Cerebellar cortex (tissue), 1 donor: ENCODE data around the gene WARS2.
"Not testable (repeated sequence)": the region's sequence is repeated elsewhere in the genome, so short reads cannot be mapped to it uniquely, and the experiment has no call there.

ENCODE experiments used
- DNase-seq: peaks from one replicate; pipeline ENCODE4 v3.0.0-alpha.2; 2015; ENCODE audit warnings: low spot score

WARS2 gene

DNA sequence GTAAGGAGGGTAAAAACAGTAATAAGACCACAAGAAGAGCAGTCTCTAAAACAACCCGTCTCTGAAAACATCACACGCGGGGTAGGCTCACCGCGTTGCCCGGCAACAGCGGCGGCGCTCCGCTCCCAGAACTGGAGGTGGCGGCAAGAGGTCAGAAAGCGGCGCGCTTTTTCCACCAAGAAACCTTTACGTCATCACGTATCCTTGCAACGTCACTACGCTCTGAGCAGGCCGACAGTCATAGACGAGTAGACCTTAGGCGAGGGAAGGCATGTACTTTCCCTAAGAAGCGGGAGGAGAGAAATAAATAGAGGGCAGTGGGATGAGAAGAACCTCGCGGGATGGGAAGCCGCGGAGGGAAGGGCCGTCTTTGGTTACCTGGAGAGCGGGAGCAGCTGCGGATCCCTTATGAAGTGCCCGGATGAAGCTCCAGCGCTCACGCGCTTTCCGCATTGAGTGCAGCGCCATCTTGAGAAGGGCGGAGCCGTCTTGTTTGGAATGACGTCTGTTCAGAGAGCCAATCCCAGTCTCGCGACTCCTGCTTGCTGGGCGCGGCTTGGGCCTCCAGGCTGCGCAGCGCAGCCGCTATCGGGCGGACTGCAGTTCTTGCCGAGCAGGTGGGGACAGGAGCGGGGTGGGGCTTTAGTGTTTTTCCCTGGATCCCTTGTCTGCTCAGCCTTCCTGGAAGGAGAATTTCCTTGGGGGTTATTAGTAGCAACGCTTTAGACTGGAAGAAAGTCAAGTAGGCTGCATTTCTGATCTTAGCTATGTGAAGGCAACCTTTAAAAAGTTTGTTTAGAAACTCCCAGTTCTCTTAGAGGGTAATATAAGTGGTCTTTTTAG, at the start of gene WARS2:
Gene WARS2 (minus strand): TSS at position 477 of the 843 bp plus-strand sequence. CDS start 9 bp downstream, at position 468.
- peak; percentile 99 for DNase-seq

DNA sequence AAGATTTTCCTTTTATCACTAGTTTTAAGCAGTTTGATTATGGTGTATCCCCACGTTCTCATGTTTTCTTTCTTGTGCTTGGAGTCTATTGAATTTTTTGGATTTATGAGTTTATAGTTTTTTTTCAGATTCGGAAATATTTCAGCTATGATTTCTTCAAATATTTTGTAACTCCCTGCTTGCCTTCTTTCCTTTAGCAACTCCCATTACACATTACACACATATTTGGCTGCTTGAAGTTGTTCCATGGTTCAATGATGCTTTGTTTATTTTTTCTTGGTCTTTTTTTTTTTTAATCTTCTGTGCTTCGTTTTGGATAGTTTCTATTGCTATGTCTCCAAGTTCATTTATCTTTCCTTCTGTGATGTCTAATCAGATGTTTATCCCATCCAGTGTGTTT, 48.5 kb upstream of the WARS2 start:
- no peak for DNase-seq

DNA sequence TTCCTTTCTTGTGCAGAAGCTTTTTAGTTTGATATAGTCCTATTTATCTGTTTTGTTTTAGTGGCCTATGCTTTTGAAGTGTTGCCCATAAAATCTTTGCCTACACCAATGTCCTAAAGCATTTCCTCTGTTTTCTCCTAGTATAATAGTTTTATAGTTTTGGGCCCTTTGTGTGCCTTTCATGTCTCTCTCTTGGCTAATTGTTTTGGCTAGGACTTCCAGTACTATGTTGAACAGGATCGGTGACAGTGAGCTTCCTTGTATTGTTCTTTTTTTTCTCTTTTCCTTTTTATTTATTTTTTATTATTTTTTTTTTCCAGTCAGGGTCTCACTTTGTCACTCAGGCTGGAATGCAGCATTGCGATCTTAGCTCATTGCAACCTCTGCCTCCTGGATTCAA, 47.0 kb upstream of the WARS2 start:
- no peak for DNase-seq

DNA sequence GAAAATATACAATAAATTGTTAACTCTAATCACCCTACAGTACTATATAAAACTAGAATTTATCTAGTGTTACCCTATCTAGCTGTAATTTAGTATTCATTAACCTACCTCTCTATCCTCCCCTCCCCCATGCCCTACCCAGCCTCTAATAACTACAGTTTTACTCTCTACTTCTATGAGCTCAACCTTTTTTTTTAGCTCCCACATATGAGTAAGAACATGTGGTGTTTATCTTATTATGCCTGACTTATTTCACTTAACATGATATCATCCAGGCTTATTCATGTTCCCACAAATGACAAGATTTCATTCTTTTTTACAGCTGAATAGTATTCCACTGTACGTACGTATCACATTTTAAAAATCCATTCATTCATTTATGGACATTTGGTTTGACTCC, 46.0 kb upstream of the WARS2 start:
- DNase-seq, result no peak

DNA sequence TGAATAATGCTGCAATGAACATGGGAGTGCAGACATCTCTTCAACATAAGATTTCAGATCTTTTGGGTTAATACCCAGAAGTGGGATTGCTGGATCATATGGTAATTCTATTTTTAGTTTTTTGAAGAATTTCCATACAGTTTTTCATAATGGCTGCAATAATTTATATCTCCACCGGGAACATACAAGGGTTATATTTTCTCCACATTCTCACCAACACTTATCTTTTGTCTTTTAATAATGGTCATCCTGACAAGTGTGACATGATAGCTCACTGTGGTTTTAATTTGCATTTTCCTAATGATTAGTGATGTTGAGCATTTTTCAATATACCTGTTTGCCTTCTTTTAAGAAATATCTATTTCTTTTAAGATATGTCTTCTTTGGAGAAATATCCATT, 44.5 kb upstream of the WARS2 start:
- DNase-seq, result no peak

DNA sequence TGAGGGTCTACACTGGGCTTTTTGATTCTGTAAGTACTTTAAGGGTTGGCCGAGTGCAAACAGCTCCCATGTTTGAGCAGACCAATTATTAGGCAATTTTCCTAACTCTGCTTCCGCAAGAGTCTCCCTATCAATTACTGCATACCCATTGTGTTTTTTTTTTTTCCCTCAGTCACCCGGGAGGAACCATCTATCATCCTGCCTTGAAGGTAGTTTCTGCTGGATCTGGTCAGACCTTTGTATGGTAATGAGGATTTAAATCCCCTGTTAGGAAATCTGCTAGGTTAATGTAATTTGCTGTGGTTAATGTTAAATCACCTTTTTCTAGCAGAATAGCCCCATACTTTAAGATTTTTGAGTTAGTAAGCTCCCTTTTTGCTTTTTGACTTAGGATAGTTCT, 40.8 kb upstream of the WARS2 start:
- no peak for DNase-seq

DNA sequence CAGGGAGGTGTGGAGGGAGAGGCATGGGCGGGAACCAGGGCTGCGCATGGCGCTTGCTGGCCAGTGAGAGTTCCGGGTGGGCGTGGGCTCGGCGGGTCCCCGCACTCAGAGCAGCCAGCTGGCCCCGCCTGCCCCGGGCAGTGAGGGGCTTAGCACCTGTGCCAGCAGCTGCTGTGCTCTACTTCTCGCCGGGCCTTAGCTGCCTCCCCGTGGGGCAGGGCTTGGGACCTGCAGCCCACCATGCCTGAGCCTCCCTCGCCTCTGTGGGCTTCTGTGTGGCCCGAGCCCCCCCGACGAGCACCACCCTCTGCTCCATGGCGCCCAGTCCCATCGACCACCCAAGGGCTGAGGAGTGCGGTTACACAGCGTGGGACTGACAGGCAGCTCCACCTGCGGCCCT, 38.6 kb upstream of the WARS2 start:
- DNase-seq, result no peak

DNA sequence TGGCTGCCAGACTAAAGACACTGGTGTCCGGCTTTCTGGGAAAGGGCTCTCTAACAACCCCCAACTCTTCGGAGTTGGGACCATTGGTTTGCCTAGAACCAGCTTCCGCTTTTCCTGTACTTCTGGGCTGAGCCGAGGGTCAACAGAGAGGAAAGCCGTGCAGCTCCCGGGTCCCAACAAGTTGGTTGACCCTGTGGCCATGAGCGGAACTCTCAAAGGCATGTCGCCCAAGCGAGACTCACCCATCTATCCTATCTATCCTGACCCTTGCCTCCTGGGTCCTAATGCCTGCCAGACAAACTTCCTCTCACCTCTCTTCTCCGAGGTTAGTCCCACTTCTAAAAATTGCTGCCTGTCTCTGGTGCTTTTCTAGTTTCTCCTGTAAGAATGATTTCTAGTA, 32.5 kb upstream of the WARS2 start:
- not testable (repeated sequence) for DNase-seq

DNA sequence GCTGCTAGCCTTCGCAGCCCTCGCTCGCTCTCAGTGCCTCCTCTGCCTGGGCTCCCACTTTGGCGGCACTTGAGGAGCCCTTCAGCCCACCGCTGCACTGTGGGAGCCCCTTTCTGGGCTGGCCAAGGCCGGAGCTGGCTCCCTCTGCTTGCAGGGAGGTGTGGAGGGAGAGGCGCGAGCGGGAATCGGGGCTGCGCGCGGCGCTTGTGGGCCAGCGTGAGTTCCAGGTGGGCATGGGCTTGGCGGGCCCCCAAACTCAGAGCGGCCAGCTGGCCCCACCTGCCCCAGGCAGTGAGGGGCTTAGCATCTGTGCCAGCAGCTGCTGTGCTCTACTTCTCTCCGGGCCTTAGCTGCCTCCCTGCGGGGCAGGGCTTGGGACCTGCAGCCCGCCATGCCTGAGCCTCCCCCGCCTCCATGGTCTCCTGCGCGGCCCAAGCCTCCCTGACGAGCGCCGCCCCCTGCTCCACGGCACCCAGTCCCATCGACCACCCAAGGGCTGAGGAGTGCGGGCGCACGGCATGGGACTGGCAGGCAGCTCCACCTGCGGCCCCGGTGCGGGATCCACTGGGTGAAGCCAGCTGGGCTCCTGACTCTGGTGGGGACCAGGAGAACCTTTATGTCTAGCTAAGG, 31.0 kb upstream of the WARS2 start:
- DNase-seq, result not testable (repeated sequence)

DNA sequence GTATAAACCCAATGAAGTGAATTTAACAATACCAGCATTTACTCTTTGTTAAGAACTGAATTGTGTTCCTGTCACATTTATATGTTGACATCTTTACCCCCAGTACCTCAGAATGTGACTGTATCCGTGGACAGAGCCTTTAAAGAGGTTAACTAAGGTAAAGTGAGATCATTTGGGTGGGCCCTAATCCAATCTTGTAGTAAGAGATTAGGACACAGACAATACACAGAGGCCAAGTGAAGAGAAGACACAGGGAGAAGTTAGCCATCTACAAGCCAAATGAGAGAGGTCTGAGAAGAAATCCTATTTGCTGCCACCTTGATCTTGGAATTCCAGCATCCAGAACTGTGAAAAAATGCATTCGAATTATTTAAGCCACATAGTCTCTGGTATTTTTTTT, 22.9 kb upstream of the WARS2 start:
- DNase-seq, result no peak

DNA sequence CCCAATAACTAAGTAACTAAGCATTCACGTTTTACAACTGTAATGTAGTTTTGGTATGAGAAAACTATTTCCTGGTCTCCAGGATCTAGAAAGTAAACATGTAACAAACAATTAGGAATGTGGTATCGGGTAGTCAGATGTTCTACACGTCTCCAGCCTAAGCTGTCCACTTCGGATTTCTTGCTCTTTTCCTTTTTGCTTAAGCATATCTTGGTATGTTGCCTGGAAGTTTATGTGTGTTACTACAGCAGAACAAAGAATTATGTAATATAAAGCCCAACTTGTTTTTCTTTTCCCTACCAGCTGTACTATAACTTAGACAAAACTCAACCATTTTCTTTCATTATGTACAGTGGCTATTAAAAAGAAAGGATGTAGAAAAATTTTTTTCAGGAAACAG, 20.4 kb upstream of the WARS2 start:
- DNase-seq, result no peak

DNA sequence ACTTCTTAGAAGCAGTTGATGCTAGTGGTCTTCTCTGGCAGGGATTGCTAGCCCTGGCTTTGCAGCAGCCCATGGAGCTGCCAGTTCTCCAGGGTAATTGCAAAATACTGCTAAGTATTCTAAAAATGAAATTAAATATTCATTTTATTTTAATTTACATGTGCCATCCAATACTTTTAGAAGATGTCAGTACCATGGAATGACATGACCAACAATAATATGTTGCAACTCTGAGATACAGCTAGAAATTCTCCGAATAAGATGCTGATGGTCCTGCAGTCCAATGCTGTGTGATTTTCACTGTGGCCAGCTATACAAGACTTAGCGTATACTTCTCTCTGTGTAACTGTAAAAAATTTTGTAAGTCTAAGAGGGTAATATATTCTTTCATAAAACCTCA, 20.0 kb upstream of the WARS2 start:
- DNase-seq, result no peak

DNA sequence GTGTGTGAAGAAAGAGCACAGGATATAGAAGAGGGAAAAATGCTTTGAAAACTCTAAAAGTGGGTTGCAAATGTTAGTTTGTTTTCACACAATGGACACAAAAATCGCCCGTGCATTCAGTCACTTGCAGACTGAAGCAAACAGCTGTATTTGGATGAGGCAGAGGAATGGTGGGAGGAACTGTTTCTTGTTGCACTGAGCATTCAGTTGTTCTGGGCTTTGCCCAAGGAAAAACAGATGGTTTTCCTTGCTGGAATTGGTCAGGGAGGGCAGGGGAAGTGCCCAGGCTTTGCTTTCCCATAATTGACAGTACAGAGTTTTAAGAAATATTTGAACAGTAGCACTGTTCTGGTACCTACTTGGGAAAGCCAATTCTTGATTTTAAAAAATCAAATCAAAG, 19.5 kb upstream of the WARS2 start:
- DNase-seq, result no peak

DNA sequence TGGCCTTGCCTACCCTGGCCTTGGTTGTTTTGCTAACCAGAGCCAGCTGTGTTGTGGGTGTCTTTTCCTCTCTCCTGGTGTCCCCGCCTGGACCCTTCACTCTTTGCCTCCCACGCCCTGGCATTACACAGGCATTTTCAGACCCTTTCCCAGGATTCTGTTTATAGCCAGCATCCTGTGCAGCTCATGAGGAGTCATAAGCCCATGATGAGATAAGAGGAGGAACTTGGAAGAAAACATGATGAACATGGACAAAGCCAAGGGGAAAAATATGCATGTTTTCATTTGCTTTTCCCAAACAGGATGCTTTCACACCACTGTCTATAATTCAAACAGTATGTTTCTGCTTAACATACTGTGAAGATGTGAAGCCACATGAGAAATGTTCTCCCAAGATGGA, 18.7 kb upstream of the WARS2 start:
- DNase-seq, result no peak

DNA sequence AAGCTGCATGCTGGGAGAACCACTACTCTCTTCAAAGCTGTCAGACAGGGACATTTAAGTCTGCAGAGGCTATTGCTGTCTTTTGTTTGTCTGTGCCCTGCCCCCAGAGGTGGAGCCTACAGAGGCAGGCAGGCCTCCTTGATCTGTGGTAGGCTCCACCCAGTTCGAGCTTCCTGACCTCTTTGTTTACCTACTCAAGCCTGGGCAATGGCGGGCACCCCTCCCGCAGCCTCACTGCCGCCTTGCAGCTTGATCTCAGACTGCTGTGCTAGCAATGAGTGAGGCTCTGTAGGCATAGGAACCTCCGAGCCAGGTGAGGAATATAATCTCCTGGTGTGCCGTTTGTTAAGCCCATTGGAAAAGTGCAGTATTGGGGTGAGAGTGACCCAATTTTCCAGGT, 16.3 kb upstream of the WARS2 start:
- DNase-seq, result not testable (repeated sequence)

DNA sequence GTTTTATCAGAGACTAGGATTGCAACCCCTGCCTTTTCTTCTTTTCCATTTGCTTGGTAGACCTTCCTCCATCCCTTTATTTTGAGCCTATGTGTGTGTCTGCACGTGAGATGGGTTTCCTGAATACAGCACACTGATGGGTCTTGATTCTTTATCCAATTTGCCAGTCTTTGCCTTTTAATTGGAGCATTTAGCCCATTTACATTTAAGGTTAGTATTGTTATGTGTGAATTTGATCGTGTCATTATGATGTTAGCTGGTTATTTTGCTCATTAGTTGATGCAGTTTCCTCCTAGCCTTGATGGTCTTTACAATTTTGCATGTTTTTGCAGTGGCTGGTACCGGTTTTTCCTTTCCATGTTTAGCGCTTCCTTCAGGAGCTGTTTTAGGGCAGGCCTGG, 14.6 kb upstream of the WARS2 start:
- not testable (repeated sequence) for DNase-seq

DNA sequence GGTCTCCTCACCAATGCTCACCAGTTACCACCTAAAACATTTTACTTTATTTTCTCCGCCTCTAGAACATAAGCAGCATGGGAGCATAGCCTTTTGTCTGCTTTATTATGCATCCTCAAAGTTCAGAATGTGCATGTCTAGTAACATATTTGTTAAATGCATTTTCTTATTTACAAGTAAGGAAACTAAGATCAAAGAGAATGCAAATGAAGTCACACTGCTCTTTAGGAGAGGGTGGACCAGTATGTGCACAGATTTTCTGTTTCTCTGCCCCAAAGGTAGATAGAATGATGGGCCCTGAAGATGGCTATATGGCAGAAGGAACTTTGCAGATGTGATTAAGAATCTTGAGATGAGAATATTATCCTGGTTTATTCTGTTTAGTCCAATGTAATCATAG, 9.7 kb upstream of the WARS2 start:
- no peak for DNase-seq

DNA sequence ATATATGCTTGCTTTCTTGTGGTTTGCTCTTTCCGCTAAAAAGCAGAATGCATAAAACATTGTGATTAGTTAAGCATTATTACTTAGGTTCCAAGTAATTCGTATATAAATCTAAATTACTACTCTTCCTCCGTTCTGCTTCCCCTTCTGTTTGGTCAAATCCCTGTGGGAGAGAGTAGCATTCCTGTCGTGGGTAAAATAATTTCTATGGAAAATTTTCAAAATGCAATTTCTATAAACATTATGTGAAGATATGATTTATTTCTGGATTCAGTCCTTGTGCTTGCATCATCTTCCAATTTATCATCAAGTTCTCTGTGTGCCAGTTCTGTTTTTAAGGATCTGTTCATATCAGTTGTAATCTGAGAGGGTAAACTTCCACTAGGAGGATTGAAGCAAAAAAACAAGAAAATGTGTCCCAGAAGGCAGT, 7.2 kb upstream of the WARS2 start:
- DNase-seq, result no peak

DNA sequence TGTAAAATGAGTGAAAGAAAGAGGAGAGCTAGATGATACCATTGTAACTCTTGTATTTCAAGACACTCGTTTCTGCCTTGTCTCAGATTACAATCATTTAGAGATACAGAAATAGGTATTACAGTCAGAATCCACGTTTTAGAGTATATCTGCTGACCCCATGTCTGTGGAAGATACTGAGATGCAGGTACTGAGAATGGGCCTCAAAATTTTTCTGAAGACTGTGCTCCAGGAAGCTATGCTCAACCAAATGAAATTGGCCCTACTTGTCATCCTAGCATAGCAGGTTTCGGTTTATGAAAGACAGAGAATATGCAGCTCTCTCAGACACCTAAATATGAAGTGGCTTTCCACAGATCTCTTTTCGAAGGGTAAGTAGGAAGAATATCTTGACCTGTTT, 6.0 kb upstream of the WARS2 start:
- no peak for DNase-seq

DNA sequence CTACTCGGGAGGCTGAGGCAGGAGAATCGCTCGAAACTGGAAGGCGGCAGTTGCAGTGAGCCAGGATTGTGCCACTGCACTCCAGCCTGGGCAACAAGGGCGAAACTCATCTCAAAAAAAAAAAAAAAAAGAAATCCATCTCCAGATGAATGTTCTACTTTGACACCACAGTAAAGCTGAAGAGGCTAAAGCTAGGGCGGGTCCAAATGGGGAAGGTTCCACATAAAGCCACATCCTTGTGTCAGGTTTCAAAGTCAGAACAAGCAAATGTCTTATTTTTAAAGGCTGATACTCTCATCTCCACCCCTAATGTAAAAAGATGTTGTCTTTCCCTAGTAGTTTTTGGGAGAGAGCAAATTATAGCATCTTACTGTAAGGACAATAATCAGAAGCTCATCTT, 4.4 kb upstream of the WARS2 start:
- no peak for DNase-seq

DNA sequence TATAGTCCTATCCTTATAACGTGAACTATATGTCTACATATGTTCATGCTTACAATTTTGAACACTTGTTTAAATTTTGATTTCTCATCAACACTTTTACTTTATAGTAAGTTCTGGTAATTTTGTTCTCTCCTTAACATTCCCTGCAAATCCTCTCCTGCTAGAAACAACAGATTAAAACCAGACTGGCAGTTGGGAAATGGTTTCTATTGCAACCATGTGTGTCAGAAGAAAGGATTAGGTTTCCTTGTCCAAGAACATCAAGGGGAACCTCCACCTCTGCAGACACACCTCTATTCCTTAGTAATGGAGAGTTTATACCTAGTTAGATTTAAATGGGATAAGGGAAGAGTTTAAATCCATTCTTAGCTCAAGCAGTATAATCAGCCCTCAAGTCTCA, 3.3 kb upstream of the WARS2 start:
- DNase-seq, result no peak

DNA sequence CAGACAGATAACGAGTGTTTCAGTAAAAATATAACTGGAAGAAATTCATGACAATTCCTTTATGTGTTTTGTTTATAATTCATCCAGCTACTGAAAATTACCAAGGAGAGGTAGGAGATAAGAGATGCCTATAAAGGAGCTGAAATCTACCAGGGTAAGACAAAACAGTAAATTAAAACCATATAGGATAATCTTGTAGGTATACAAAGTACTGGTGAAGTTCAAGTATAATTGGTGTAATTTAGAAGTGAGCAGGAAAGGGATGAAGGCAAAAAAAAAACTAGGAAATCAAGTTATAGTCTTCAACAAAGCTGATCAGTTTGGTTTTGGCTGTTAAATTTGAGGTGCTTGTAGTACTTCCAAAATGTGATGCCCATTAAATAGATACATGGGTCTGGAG, 1.2 kb upstream of the WARS2 start:
- DNase-seq, result no peak

DNA sequence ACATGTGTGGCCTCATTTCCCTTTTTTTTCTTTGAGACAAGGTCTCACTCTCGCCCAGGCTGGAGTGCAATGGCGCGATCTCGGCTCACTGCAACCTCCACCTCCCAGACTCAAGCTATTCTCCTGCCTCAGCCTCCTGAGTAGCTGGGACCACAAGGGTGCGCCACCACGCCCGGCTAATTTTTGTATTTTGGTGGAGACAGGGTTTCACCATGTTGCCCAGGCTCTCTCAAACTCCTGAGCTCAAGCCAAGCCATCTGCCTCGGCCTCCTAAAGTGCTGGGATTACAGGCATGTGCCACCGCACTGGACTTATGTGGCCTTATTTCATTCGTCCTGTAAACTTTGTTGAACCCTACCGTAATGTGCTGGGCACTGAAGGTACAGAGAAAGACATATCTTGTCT, 569 bp upstream of the WARS2 start:
- peak; percentile 33 for DNase-seq

DNA sequence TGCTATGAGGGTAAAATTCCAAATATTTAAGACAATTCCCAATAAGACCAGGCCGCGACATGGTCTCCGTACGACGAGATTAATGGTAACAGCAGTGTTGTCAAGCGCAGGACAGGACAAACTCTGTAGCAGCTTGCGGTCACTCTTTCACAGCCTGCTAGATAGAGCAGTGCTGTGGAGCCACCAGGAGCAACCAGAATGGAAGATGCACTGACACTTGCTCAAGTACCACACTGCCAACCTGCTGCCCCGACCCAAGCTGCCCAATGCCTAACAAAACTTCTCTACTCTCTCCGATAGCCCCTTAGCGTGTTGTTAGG, 636 bp downstream of the WARS2 start:
- no peak for DNase-seq
